Ovary (tissue), 3 donors: ENCODE measurements around the gene COL18A1.

Experiments
- CTCF ChIP-seq, 3 donors: fragments of 450-650 bp in 2 of 3; fragments of 200-600 bp in 1 of 3; IDR thresholded peaks; one replicate each; pipeline versions ENCODE4 v1.5.1 to v1.8.0; 2016 to 2022; ENCODE audit warnings: antibody characterized with exemption in 3 of 3, mild to moderate bottlenecking in 1 of 3
- POLR2A ChIP-seq: fragments of 450-650 bp; IDR thresholded peaks from one replicate; pipeline ENCODE4 v1.6.1; 2017; ENCODE audit warnings: antibody characterized with exemption, mild to moderate bottlenecking, moderate library complexity
- donor health status: DM: no; HTN: no; CAD: no.

- no peak for TF ChIP-seq POLR2A
- TF ChIP-seq CTCF (IDR thresholded peaks at IDR 0.05), result no peak
These were observed 37.3 kb downstream of the COL18A1 start for GRCh38 chr21:45442276-45442675.
